Retinal pigment epithelial cell (primary cell): ENCODE measurements around the gene ALDH3B1.
A peak's percentile ranks its signal among the peaks of the same experiment; 100 is the strongest.

Experiments used
- DNase-seq: peaks from one replicate; pipeline ENCODE4 v3.0.0-alpha.2; 2010; ENCODE audit warnings: low read depth
- H3K4me3 ChIP-seq: 2 replicates; pipeline ENCODE4 v1.5.1; 2011; ENCODE audit warnings: mild to moderate bottlenecking, low read length, control low read depth, moderate library complexity
- CTCF ChIP-seq: conservative IDR thresholded peaks from 2 replicates; pipeline ENCODE4 v1.5.1; 2011; ENCODE audit warnings: low read depth, low read length, control low read depth, inconsistent platforms

The ALDH3B1 gene

GRCh38 chr11:68006606-68007166 is 3.4 kb upstream of the ALDH3B1 start:
- no peak for DNase-seq
- TF ChIP-seq CTCF: no peak
- no peak overlapping the region for H3K4me3 ChIP-seq

DNA sequence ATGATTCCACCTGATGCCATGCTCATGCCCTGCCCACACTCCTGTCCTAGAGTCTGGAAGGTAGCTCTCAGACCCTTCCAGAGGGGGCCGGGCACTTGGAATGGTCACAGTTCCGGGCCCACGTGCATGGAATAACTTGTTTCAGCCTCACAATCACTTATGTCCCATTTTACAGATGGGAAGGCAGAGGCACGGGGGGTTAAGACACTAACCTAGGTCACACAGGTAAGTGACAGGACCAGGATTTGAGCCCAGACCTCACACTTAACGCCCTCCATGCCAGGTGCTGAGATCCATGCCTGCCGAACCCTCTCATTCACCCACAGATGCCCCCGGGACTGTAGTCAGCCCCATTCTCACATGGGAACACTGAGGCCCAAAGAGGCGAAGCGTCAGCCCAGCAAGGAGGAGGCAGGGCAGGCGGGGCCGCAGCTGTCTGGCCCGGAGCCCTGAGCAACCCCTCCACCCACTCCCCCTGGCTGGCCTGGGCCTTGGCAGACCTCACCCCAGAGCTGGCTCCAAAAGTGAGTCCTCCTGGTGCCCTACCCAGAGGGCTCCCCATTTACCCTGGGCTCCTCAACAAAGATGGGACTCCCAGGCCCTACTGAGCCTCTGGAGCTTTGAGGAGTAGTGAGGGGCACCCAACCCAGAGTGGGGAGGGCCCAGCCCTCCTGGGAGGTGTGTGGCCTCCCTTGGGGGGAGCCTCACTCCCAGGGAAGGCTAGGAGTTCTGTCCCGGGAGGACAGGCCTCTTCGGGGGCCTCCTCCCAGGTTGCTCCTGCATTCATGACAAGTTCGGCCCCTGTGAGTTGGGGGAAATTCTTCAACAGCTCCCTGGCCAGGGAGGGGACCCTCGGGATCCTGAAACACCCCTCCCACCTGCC is 2.4 kb upstream of the ALDH3B1 start:
- TF ChIP-seq CTCF: no peak
- H3K4me3 ChIP-seq: no peak overlapping the region

DNA sequence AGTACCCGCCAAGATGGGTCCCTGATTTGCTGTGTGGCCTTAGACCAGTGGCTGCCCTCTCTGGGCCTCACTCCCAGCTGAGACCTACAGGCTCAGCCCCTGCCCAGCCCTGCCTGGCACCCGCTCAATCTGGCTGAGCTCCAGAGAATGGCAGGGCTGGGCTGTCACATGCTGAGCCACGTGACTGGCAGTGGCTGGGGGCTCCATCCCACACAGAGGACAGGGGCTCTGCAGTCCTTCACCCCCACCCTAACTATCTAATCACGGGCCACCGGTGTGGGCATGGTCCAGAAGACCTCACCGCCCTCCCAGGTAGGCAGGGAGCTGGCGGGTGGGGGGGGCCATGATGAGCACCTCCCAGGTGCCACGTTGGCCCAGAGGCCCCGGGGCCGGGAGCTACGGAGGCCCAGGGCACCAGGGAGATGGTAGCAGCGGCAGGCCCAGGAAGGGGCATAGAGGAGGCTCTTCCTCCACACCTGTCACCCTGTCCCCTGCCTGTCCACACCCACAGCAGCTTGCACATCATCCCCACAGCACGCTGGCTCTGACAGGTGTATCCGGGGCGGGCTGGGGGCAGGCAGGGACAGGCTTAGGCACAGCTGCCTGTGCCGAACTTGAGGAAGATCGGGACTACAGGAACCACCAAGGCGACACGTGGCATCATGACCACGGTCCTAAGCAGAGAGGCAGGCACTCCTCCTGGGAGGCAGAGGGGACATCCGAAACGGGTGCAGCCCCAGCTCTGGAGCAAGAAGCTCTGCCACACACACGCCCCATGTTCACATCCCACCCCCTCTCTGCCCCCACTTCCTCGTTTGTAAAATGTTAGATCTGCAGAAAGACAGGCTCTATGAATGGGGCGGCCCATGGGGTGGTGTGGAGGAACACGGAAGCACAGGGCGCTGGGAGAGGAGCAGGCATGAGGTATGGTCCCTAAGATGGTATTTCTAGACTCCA is 1.5 kb upstream of the ALDH3B1 start:
- DNase-seq: no peak
- H3K4me3 ChIP-seq: peak overlapping the region; percentile 14
- no peak for TF ChIP-seq CTCF

More for the DNA sequence above, 2.4 kb upstream of the ALDH3B1 start:
- no peak for DNase-seq

GRCh38 chr11:68009391-68010089 is 587 bp upstream of the ALDH3B1 start:
- H3K4me3 ChIP-seq: peak overlapping the region; percentile 53
- TF ChIP-seq CTCF: peak; percentile 34
- no peak for DNase-seq

DNA sequence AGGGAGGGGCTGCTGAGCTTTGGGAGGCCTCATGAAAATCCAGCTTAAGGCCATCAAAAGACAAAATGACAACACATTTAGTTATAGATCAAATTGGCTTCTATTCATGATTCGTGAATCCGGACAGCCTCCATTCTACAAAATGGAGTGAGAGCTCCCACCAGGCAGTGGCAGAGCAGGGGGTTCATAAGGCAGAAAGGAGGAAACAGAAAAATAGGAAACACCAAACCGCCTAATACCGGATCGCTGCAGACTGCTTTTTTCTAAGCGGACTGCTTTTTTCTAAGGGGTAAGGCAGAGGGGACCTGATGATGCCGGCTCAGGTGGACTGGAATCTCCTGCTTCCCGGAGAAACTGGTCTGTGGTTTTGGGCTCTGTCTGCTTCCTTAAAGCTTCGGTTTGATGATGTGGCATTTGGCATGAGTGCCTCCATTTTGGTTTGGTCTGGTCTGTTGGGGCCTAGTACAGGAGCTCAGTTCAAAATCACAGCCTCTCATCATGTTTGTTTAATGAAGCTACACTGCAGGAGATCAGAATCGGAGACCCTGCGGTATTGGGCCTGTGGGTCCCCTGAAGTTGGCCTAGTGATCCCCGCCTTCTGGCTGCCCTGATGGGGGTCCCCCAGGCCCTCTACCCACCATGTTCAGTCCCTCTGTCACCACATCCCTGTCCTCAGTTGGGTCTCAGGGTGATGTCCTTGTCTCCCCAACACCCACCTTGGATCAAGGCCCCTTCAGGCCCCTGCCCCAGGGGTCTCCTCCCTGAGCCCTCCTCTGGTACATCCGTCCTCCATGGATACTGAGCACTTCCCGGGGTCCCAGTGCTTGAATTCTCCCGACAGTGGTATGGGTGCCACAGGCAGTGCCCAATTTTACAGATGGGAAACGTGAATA is 1.2 kb downstream of the ALDH3B1 start:
- DNase-seq: no peak
- TF ChIP-seq CTCF: no peak
- H3K4me3 ChIP-seq: peak overlapping the region; percentile 53
